Measurements from ENCODE around the gene HS3ST6. TPM values are rescaled to one million over a fixed set of nuclear protein-coding genes. Genes with fewer than 3 reads are reported as not detected.

HS3ST6 gene
- total RNA-seq, 1 donor from 2014 or later, result not detected

- DNase-seq (ENCODE audit: low read depth), result no peak
- no peak for TF ChIP-seq CTCF (conservative IDR thresholded peaks at IDR 0.05; ENCODE audit: low read depth, low read length)
- no peak overlapping the region for H3K4me3 ChIP-seq (ENCODE audit: low read depth, low read length)
Observed at GRCh38 chr16:1914988-1915387, 3.2 kb downstream of the HS3ST6 start.

GRCh38 chr16:1914084-1914608, 4.1 kb downstream of the HS3ST6 start:
- H3K4me3 ChIP-seq (ENCODE audit: low read depth, low read length), result no peak overlapping the region
- TF ChIP-seq CTCF (conservative IDR thresholded peaks at IDR 0.05; ENCODE audit: low read depth, low read length), result no peak
- no peak for DNase-seq (ENCODE audit: low read depth)

- DNase-seq (ENCODE audit: low read depth), result no peak
- TF ChIP-seq CTCF (conservative IDR thresholded peaks at IDR 0.05; ENCODE audit: low read depth, low read length), result no peak
- H3K4me3 ChIP-seq (ENCODE audit: low read depth, low read length), result no peak overlapping the region
Observed at GRCh38 chr16:1913327-1914083, 4.7 kb downstream of the HS3ST6 start.

GRCh38 chr16:1912215-1912543, 6.0 kb downstream of the HS3ST6 start:
- no peak for TF ChIP-seq CTCF (conservative IDR thresholded peaks at IDR 0.05; ENCODE audit: low read depth, low read length)

GRCh38 chr16:1911467-1912214, 6.6 kb downstream of the HS3ST6 start:
- no peak overlapping the region for H3K4me3 ChIP-seq (ENCODE audit: low read depth, low read length)
- no peak for TF ChIP-seq CTCF (conservative IDR thresholded peaks at IDR 0.05; ENCODE audit: low read depth, low read length)
- no peak for DNase-seq (ENCODE audit: low read depth)

More at GRCh38 chr16:1912215-1912543, 6.0 kb downstream of the HS3ST6 start:
- DNase-seq (ENCODE audit: low read depth), result no peak
- H3K4me3 ChIP-seq (ENCODE audit: low read depth, low read length), result no peak overlapping the region

DNA sequence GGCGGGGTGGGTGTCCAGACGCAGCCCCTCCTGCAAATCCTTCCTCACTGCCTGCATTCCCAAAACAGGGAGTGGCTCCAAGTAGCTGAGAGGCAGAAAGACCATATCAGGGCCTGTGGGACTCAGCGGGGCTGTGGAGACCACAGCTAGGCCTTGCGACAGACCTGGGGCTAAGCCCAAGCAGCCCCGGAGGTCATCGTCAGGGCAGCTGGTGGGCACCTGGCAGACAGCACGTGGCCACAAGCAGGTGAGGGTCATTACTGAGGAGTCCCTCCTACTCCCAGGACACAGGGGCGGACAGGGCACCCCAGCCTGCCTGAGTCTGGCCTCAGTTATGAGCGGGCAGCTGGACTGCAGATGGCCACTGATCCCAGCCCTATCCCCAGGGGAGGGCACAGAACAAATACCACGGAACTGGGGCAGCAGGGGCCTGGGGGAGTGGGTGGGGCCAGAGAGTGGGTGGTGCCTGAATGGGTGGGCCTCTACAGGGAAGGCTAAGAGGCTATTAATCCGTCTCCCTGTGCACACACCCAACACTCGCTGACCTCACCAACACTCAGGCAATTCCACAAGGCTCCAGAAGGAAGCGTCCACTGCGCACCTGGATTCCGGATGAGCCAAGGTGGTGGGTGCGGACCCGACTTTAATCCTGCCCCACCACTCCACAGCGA, 8.5 kb downstream of the HS3ST6 start:
- TF ChIP-seq CTCF (conservative IDR thresholded peaks at IDR 0.05; ENCODE audit: low read depth, low read length), result no peak
- no peak for DNase-seq (ENCODE audit: low read depth)
- H3K4me3 ChIP-seq (ENCODE audit: low read depth, low read length), result no peak overlapping the region
